Liver (tissue), 9 donors: ENCODE measurements around the gene FBN3. TPM values are rescaled to one million over a fixed set of nuclear protein-coding genes. Genes with fewer than 3 reads are reported as not detected.
"Not testable (repeated sequence)": the region's sequence is repeated elsewhere in the genome, so short reads cannot be mapped to it uniquely, and the experiment has no call there.

ENCODE experiments used
- DNase-seq: peaks from one replicate; pipeline ENCODE4 v3.0.0-alpha.2; 2017; ENCODE audit warnings: low spot score
- H3K27ac ChIP-seq, 2 donors: one replicate each; pipeline ENCODE4 v1.7.0; 2013; ENCODE audit warnings: inconsistent platforms in 2 of 2, low read length in 2 of 2, control low read depth in 1 of 2, low read depth in 1 of 2, mild to moderate bottlenecking in 1 of 2
- H3K27me3 ChIP-seq, 4 donors: one replicate each; pipeline versions ENCODE4 v1.6.1 to v1.7.0; 2013; ENCODE audit warnings: low read length in 3 of 4, inconsistent platforms in 1 of 4, mild to moderate bottlenecking in 1 of 4, moderate library complexity in 1 of 4; ENCODE audit not compliant: control insufficient read depth in 4 of 4, insufficient read depth in 4 of 4
- H3K36me3 ChIP-seq, 4 donors: one replicate each; pipeline versions ENCODE4 v1.6.1 to v1.7.0; 2013; ENCODE audit warnings: low read length in 3 of 4, mild to moderate bottlenecking in 3 of 4, low read depth in 1 of 4, moderate library complexity in 1 of 4; ENCODE audit not compliant: control insufficient read depth in 4 of 4, insufficient read depth in 3 of 4
- H3K4me1 ChIP-seq, 4 donors: one replicate each; pipeline versions ENCODE4 v1.6.1 to v1.7.0; 2013; ENCODE audit warnings: low read length in 3 of 4, mild to moderate bottlenecking in 3 of 4, moderate library complexity in 1 of 4; ENCODE audit not compliant: control insufficient read depth in 4 of 4, insufficient read depth in 4 of 4
- H3K4me3 ChIP-seq, 3 donors: one replicate each; pipeline versions ENCODE4 v1.6.1 to v1.7.0; 2013; ENCODE audit warnings: low read length in 3 of 3, control low read depth in 1 of 3, low read depth in 1 of 3, mild to moderate bottlenecking in 1 of 3
- H3K9ac ChIP-seq, 2 donors: one replicate each; pipeline ENCODE4 v1.7.0; 2013; ENCODE audit warnings: low read length in 2 of 2, mild to moderate bottlenecking in 2 of 2, moderate library complexity in 2 of 2, control low read depth in 1 of 2, low read depth in 1 of 2
- H3K9me3 ChIP-seq, 4 donors: one replicate each; pipeline versions ENCODE4 v1.6.1 to v1.7.0; 2013; ENCODE audit warnings: low read length in 3 of 4; ENCODE audit not compliant: control insufficient read depth in 4 of 4
- ATF3 ChIP-seq: IDR thresholded peaks from 2 replicates; pipeline ENCODE4 v1.6.1; 2016; ENCODE audit warnings: antibody characterized with exemption
- CTCF ChIP-seq: fragments of 150-350 bp; IDR thresholded peaks from 2 replicates; pipeline ENCODE4 v1.5.1; 2017; ENCODE audit warnings: improper control_type of control experiment, low read depth, low read length; ENCODE audit not compliant: missing input control
- EGR1 ChIP-seq, 2 donors: IDR thresholded peaks; 2 replicates each; pipeline ENCODE4 v1.6.1; 2016 to 2018; ENCODE audit warnings: antibody characterized with exemption in 2 of 2, low read depth in 2 of 2
- FOXA1 ChIP-seq: IDR thresholded peaks from 2 replicates; pipeline ENCODE4 v1.6.1; 2016; ENCODE audit warnings: antibody characterized with exemption
- FOXA2 ChIP-seq: IDR thresholded peaks from 2 replicates; pipeline ENCODE4 v1.6.1; 2016; ENCODE audit warnings: antibody characterized with exemption
- GABPA ChIP-seq, 2 donors: IDR thresholded peaks in 1 of 2; conservative IDR thresholded peaks in 1 of 2; 2 replicates each; pipeline ENCODE4 v1.6.1; 2016; ENCODE audit warnings: antibody characterized with exemption in 2 of 2, mild to moderate bottlenecking in 1 of 2, moderate library complexity in 1 of 2
- HNF4A ChIP-seq, 2 donors: conservative IDR thresholded peaks; 2 replicates each; pipeline ENCODE4 v1.6.1; 2016; ENCODE audit warnings: antibody characterized with exemption in 2 of 2, mild to moderate bottlenecking in 2 of 2
- HNF4G ChIP-seq: IDR thresholded peaks from 2 replicates; pipeline ENCODE4 v1.6.1; 2016; ENCODE audit warnings: antibody characterized with exemption
- JUND ChIP-seq, 2 donors: IDR thresholded peaks; 2 replicates each; pipeline ENCODE4 v1.6.1; 2016; ENCODE audit warnings: antibody characterized with exemption in 2 of 2
- MAX ChIP-seq: IDR thresholded peaks from 2 replicates; pipeline ENCODE4 v1.6.1; 2016; ENCODE audit warnings: antibody characterized with exemption
- NR2F2 ChIP-seq: IDR thresholded peaks from 2 replicates; pipeline ENCODE4 v1.6.1; 2016; ENCODE audit warnings: antibody characterized with exemption
- RAD21 ChIP-seq, 2 donors: IDR thresholded peaks; 2 replicates each; pipeline ENCODE4 v1.6.1; 2016; ENCODE audit warnings: antibody characterized with exemption in 2 of 2, mild to moderate bottlenecking in 2 of 2
- REST ChIP-seq: IDR thresholded peaks from 2 replicates; pipeline ENCODE4 v1.6.1; 2016; ENCODE audit warnings: antibody characterized with exemption, mild to moderate bottlenecking
- RXRA ChIP-seq, 2 donors: IDR thresholded peaks; 2 replicates each; pipeline ENCODE4 v1.6.1; 2017 to 2018; ENCODE audit warnings: antibody characterized with exemption in 2 of 2, mild to moderate bottlenecking in 1 of 2
- SP1 ChIP-seq: IDR thresholded peaks from 2 replicates; pipeline ENCODE4 v1.6.1; 2018; ENCODE audit warnings: antibody characterized with exemption, mild to moderate bottlenecking
- TAF1 ChIP-seq: conservative IDR thresholded peaks from 2 replicates; pipeline ENCODE4 v1.6.1; 2016; ENCODE audit warnings: antibody characterized with exemption, mild to moderate bottlenecking
- YY1 ChIP-seq: IDR thresholded peaks from 2 replicates; pipeline ENCODE4 v1.6.1; 2016; ENCODE audit warnings: antibody characterized with exemption, mild to moderate bottlenecking
- ZBTB33 ChIP-seq: IDR thresholded peaks from 2 replicates; pipeline ENCODE4 v1.6.1; 2016; ENCODE audit warnings: antibody characterized with exemption
- WGBS: extraction: QIAGEN DNeasy Blood & Tissue Kit; methylation state at CpG from one replicate; pipeline ENCODE4 v1.1.7; 2013; 5-methylcytosine and 5-hydroxymethylcytosine counted together
- polyA plus RNA-seq, 2 donors: library from polyadenylated mRNA; stranded (reverse) in 1 of 2; unstranded in 1 of 2; fragments of 200-250 nt in 1 of 2; fragments of >200 nt in 1 of 2; fragmentation: Nextera tagmentation in 1 of 2; extraction: Ambion mirVana in 1 of 2; gene quantifications; one replicate each; pipeline versions ENCODE4 v1.2.1 to v1.2.3, GENCODE V29; 2013 to 2015
- total RNA-seq, 2 donors: library from RNA; depleted of rRNA; stranded (reverse); fragments of >200 nt; gene quantifications; one replicate each; pipeline ENCODE4 v1.2.3, GENCODE V29; 2014
- donor health status: healthy.
- donor health status: healthy.
- donor health status: healthy.
- donor health status: healthy.
- donor health status: healthy.

Gene FBN3
- total and polyA plus RNA-seq, 4 donors: under 0.01 to 0.61 (median 0.08) TPM; not detected in 1

GRCh38 chr19:8163759-8164158, 14.4 kb upstream of the FBN3 start:
- Histone ChIP-seq H3K27me3 (no peaks in the 10 kb centered on the region), H3K4me1 (peaks cover 0 to 17% (median 15%) of the 10 kb centered on the region in 4 donors), H3K27ac (no peak overlapping the region), H3K36me3 (no peaks in the 10 kb centered on the region), H3K4me3 (no peak overlapping the region), H3K9ac (no peak overlapping the region), H3K9me3 (no peaks in the 10 kb centered on the region)
- no peak for TF ChIP-seq EGR1 (IDR thresholded peaks at IDR 0.05; ENCODE audit: low read depth in 2 of 2)
- TF ChIP-seq RAD21 (IDR thresholded peaks at IDR 0.05): no peak
- DNase-seq: no peak
- WGBS: 74% methylated on average over 7 of the region's 7 CpGs

GRCh38 chr19:8161135-8161646, 11.8 kb upstream of the FBN3 start:
- no peaks in the 10 kb centered on the region for H3K36me3 ChIP-seq
- no peak overlapping the region for H3K27ac ChIP-seq
- no peak overlapping the region for H3K4me3 ChIP-seq
- no peak overlapping the region for H3K9ac ChIP-seq
- H3K27me3 ChIP-seq: no peaks in the 10 kb centered on the region
- no peak for TF ChIP-seq EGR1 (IDR thresholded peaks at IDR 0.05; ENCODE audit: low read depth in 2 of 2)
- no peak for TF ChIP-seq SP1
- TF ChIP-seq ATF3: no peak
- no peak for TF ChIP-seq REST
- no peak for TF ChIP-seq NR2F2
- TF ChIP-seq HNF4G: no peak
- no peak for TF ChIP-seq HNF4A (conservative IDR thresholded peaks at IDR 0.05)
- no peak for TF ChIP-seq JUND (IDR thresholded peaks at IDR 0.05)
- TF ChIP-seq GABPA (IDR thresholded peaks at IDR 0.05 in 1 of 2, conservative IDR thresholded peaks at IDR 0.05 in 1 of 2): no peak
- TF ChIP-seq ZBTB33: no peak
- TF ChIP-seq RAD21 (IDR thresholded peaks at IDR 0.05): no peak
- TF ChIP-seq FOXA2: no peak
- TF ChIP-seq FOXA1: no peak
- TF ChIP-seq YY1: no peak
- no peak for TF ChIP-seq TAF1
- TF ChIP-seq MAX: no peak
- no peak for TF ChIP-seq CTCF
- no peak for TF ChIP-seq RXRA (IDR thresholded peaks at IDR 0.05)
- H3K4me1 ChIP-seq: peaks cover 0 to 5% (median 4%) of the 10 kb centered on the region in 4 donors
- no peak for DNase-seq
- 65% methylated on average over 12 of the region's 12 CpGs for WGBS
- no peaks in the 10 kb centered on the region for H3K9me3 ChIP-seq

- not testable (repeated sequence) for H3K4me3 ChIP-seq, H3K9me3 ChIP-seq, H3K27ac ChIP-seq, H3K9ac ChIP-seq, H3K36me3 ChIP-seq, H3K27me3 ChIP-seq, DNase-seq
- peaks cover 0 to 10% (median 9%) of the 10 kb centered on the region in 4 donors for H3K4me1 ChIP-seq
- 72% methylated on average over 5 of the region's 5 CpGs for WGBS
Measured at GRCh38 chr19:8159322-8159721, 9.9 kb upstream of the FBN3 start.
